ENCODE results near the gene ZNF488.

DNA sequence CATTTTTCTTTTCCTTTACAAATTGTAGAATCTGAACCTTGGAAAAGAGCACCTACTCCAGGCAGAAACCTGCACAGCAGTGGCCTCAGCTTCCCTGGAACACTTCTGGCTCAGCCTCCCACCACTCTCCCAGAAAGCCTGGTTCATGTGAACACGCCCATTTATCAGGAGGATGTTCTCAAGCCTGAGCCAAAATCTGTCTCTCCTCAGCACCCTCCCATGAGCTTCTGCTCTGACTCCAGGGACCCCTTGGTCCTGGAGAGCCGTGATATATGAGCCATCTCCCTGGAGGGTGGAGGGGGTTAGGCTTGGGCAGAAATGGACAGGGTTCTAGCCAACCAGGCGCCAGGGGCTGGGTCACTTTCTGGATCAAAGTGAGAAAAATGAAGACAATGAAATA is 51.7 kb downstream of the ZNF488 start:
- TF ChIP-seq, protein P1, sequence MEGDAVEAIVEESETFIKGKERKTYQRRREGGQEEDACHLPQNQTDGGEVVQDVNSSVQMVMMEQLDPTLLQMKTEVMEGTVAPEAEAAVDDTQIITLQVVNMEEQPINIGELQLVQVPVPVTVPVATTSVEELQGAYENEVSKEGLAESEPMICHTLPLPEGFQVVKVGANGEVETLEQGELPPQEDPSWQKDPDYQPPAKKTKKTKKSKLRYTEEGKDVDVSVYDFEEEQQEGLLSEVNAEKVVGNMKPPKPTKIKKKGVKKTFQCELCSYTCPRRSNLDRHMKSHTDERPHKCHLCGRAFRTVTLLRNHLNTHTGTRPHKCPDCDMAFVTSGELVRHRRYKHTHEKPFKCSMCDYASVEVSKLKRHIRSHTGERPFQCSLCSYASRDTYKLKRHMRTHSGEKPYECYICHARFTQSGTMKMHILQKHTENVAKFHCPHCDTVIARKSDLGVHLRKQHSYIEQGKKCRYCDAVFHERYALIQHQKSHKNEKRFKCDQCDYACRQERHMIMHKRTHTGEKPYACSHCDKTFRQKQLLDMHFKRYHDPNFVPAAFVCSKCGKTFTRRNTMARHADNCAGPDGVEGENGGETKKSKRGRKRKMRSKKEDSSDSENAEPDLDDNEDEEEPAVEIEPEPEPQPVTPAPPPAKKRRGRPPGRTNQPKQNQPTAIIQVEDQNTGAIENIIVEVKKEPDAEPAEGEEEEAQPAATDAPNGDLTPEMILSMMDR (IDR thresholded peaks at IDR 0.05), result no peak
- no peak for TF ChIP-seq POLR2A (IDR thresholded peaks at IDR 0.05)
